Stimulated activated CD8-positive, alpha-beta memory T cell treated with anti-CD3 and anti-CD28 coated beads, Interleukin-7, amount 100 ng/mL, for 1 hour (primary cell): ENCODE data around the gene SALL3.

Experiments used
- DNase-seq, 2 donors: peaks; one replicate each; pipeline ENCODE4 v3.0.0-alpha.2; 2020; ENCODE audit warnings: low read depth in 2 of 2

Gene SALL3

DNA sequence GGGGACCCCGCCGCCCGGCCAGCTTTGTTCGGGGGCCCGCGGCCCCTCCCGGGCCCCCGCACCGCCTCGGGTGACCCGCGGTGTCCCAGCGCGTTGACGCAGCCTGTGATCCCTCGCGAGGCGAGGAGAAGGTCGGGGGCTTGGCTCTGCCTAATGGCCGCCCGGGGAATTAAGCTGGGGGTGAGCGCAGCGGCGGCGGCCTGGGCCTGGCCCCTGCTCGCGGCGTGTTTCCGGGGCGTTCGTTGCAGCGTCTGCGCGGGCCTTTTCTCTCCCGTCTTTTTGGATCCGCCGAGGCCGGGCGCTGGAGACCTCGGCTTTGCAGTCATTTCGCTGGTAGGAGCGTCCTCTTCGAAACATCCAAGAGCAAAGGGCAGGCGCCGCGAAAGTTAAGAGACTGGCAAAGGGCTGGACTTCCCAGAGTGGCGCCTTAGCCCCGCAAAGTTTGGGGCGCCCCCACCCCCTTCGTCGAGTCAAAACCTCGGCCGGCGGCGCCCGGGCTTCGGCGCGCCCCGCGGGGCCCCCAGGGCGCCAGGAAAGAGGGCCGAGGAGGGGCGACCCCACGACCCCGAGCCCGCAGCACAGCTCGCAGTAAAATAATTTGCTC, 1.3 kb downstream of the SALL3 start:
- no peak for DNase-seq

- DNase-seq, result no peak
These were observed 1.8 kb downstream of the SALL3 start for GRCh38 chr18:78981394-78981831.

- DNase-seq, result no peak
These were observed 2.5 kb downstream of the SALL3 start for GRCh38 chr18:78981989-78982620.

DNA sequence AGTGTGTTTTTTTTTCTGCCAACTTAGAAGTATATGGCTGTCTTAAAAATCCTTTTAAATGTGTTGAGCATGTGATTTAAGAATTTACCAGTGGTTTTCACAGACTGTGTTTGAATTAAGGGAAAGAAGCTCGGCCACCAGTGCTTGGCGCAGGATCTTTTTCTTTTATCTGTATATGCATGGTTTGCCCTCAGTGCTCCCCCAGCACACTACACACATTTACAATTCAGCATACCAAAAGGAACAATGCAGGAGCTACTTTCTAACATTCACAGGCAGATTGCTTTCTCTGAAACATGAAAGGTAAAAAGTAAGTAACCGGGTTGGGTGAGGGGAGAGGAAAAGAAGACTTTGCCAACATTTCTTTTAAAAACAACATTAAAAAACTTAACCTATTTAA, 3.9 kb downstream of the SALL3 start:
- no peak for DNase-seq

GRCh38 chr18:78984941-78985784, 5.5 kb downstream of the SALL3 start:
- peak in 1 of 2 donors; percentile 3 for DNase-seq

GRCh38 chr18:78986018-78986481, 6.4 kb downstream of the SALL3 start:
- no peak for DNase-seq

GRCh38 chr18:78991446-78991845, 11.8 kb downstream of the SALL3 start:
- DNase-seq, result no peak

DNA sequence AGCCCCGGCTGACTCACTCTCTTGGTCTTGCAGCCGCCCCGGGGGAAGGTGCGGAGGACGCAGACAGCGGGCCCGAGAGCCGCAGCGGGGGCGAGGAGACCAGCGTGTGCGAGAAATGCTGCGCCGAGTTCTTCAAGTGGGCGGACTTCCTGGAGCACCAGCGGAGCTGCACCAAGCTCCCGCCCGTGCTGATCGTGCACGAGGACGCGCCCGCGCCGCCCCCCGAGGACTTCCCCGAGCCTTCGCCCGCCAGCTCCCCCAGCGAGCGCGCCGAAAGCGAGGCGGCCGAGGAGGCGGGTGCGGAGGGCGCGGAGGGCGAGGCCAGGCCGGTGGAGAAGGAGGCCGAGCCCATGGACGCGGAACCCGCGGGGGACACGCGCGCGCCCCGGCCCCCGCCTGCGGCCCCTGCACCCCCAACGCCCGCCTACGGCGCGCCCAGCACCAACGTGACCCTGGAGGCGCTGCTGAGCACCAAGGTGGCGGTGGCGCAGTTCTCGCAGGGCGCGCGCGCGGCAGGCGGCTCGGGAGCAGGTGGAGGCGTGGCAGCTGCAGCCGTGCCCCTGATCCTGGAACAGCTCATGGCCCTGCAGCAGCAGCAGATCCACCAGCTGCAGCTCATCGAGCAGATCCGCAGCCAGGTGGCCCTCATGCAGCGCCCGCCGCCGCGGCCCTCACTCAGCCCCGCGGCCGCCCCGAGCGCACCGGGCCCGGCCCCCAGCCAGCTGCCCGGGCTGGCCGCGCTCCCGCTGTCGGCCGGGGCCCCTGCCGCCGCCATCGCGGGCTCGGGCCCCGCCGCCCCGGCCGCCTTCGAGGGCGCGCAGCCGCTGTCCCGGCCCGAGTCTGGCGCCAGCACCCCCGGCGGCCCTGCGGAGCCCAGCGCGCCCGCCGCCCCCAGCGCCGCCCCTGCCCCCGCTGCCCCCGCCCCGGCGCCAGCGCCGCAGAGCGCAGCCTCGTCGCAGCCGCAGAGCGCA, 12.7 kb downstream of the SALL3 start:
- DNase-seq, result no peak

DNA sequence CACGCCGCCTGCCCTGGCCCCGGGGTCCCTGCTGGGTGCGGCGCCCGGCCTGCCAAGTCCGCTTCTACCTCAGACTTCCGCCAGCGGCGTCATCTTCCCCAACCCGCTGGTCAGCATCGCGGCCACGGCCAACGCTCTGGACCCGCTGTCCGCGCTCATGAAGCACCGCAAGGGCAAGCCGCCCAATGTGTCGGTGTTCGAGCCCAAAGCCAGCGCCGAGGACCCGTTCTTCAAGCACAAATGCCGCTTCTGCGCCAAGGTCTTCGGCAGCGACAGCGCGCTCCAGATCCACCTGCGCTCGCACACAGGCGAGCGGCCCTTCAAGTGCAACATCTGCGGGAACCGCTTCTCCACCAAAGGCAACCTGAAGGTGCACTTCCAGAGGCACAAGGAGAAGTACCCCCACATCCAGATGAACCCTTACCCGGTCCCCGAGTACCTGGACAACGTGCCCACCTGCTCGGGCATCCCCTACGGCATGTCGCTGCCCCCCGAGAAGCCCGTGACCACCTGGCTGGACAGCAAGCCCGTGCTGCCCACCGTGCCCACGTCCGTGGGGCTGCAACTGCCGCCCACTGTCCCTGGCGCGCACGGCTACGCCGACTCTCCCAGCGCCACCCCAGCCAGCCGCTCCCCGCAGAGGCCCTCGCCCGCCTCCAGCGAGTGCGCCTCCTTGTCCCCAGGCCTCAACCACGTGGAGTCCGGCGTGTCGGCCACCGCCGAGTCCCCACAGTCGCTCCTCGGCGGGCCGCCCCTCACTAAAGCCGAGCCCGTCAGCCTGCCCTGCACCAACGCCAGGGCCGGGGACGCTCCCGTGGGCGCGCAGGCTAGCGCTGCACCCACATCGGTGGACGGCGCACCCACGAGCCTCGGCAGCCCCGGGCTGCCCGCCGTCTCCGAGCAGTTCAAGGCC, 13.7 kb downstream of the SALL3 start:
- no peak for DNase-seq

DNA sequence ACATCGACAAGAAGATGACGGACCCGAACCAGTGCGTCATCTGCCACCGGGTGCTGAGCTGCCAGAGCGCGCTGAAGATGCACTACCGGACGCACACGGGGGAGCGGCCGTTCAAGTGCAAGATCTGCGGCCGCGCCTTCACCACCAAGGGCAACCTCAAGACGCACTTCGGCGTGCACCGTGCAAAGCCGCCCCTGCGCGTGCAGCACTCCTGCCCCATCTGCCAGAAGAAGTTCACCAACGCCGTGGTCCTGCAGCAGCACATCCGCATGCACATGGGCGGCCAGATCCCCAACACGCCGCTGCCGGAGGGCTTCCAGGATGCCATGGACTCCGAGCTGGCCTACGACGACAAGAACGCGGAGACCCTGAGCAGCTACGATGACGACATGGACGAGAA, 14.4 kb downstream of the SALL3 start:
- DNase-seq, result no peak

GRCh38 chr18:78994531-78994930, 14.9 kb downstream of the SALL3 start:
- DNase-seq, result no peak

GRCh38 chr18:78994977-78995582, 15.5 kb downstream of the SALL3 start:
- DNase-seq, result no peak

- DNase-seq, result no peak
These were observed 16.2 kb downstream of the SALL3 start for GRCh38 chr18:78995740-78996395.

DNA sequence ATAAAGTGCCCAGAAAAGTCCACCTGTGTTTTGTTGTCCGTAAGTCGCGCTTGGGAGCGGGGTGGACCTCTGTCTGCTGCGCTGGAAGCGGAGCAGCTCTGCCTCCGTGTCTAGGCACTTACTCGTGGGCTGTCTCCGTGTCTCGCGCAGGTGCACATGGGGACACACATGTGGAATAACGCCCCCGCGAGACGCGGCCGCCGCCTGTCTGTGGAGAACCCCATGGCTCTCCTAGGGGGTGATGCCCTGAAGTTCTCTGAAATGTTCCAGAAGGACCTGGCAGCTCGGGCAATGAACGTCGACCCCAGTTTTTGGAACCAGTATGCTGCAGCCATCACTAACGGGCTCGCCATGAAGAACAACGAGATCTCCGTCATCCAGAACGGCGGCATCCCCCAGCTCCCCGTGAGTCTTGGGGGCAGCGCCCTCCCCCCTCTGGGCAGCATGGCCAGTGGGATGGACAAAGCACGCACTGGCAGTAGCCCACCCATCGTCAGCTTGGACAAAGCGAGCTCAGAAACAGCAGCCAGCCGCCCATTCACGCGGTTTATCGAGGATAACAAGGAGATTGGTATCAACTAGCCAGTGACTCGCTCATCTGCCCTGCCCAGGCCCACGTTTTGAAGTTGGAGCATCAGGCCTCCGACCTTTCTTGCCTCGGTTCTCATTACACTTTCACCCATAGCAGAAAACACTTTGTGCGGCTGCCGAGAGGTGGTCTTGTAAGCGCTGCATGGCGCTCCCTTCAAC, 17.3 kb downstream of the SALL3 start:
- no peak for DNase-seq

DNA sequence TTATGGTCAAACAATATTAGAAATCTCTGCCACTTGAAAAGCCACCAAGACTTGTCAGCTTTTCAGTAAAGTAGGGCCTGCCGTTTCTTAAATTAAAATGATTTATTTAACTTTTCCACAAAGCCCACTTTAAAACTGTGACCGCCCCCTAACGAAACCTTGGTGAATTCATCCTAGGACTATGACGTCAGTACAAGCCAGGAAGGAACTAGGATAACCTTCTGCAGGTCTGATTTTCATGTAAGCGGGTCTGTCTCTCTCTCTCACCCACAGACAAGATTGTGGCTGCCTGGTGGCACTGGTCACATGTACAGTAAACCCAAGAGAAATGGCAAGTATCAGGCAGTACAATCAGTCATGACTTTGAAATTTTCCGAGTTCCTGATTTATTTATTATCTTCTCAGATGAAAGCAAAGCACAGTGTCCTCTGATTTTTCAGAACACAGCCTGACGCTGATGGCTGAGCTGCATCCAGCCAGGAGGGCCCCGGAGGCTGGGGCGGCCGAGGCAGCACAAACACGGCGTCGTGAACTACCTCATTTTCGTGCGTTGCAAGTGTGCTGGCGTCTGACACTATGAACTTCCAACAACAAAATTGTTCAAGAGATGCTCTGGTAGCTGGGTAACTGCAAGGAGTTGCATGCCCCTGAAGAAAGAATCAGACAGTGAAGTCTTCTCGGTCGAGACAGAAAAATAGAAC, 18.9 kb downstream of the SALL3 start:
- no peak for DNase-seq

DNA sequence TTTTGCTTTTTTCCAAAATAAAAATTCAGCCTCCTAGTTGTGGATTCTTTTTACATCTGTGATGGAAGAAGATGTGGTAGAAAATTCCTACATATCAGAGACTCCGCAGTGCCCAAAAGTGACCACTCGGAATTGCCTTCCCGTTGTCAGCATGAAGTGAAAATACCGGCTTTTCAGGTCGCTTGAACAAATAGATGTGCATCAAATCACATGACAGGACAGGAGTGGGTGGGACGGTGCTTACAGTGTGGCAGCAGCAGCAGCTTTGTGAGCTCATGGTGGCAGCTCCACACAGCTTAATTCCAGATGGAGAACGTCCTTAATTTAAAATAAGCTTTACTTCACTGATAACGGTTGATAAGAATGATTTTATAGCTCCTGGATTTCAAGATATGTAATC, 20.3 kb downstream of the SALL3 start:
- no peak for DNase-seq

DNA sequence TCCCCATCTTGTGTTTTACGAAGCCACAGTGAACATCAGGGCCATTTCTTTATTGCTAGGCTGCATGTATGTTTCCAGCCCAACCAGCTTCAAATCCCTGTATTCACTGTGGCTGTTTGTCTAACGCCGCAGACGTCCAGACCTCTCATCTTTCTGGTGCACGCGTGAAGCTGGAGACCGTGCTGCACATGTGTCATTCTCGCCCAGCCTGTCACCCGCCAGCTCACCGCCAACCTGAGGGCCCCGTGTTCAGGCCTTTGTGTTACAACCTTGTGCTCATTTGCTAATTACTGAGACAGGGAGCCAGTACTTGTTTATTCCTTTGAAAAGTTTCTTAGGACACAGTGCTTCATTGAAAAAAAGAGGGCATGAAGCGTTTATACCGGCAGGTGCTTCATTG, 21.4 kb downstream of the SALL3 start:
- DNase-seq, result no peak

- no peak for DNase-seq
These were observed 26.0 kb downstream of the SALL3 start for GRCh38 chr18:79005653-79006052.
